OCI-LY7 (cell line): ENCODE data around the gene LRIG1. TPM values are rescaled to one million over a fixed set of nuclear protein-coding genes. Genes with fewer than 3 reads are reported as not detected.

ENCODE experiments used
- BruUV-seq: library from RNA; stranded (reverse); fragments of 400-500 nt; replicated peaks from 2 replicates; lab custom pipeline; 2021; lab: Mats Ljungman, UMichigan
- CTCF ChIA-PET: fragments of 300-600 bp; sonication (Branson Sonifier 250); formaldehyde crosslinking; loops from one replicate; lab custom pipeline; 2022; ENCODE audit warnings: antibody characterized with exemption; ENCODE audit not compliant: unreplicated experiment; lab: Charles Lee
- POLR2A ChIA-PET: fragments of 300-600 bp; sonication (Branson Sonifier 250); formaldehyde crosslinking; loops from one replicate; lab custom pipeline; 2022; ENCODE audit warnings: antibody characterized with exemption; lab: Charles Lee
- DNase-seq: peaks from one replicate; pipeline ENCODE4 v3.0.0-alpha.2; 2015; ENCODE audit warnings: low spot score
- H2AFZ ChIP-seq: fragments of 200-600 bp; sonication (generic), shearing (Covaris generic); 2 replicates; pipeline ENCODE4 v1.6.1; 2014; ENCODE audit warnings: mild to moderate bottlenecking, antibody characterized with exemption, low read length, moderate library complexity
- H3K27ac ChIP-seq: fragments of 200-600 bp; sonication (generic); 2 replicates; pipeline ENCODE4 v1.5.1; 2014; ENCODE audit warnings: mixed run types, low read depth, mild to moderate bottlenecking, moderate library complexity, low read length, inconsistent platforms; ENCODE audit not compliant: poor library complexity, severe bottlenecking
- H3K36me3 ChIP-seq: fragments of 200-600 bp; sonication (generic); 2 replicates; pipeline ENCODE4 v1.6.1; 2014; ENCODE audit warnings: mild to moderate bottlenecking, antibody characterized with exemption, low read length, moderate library complexity, mixed read lengths; ENCODE audit not compliant: insufficient read depth
- H3K4me1 ChIP-seq: fragments of 200-600 bp; sonication (generic); 2 replicates; pipeline ENCODE4 v1.5.1; 2014; ENCODE audit warnings: mild to moderate bottlenecking, low read length; ENCODE audit not compliant: insufficient read depth, poor library complexity, severe bottlenecking
- H3K4me2 ChIP-seq: fragments of 200-600 bp; sonication (generic); 2 replicates; pipeline ENCODE4 v1.6.1; 2014; ENCODE audit warnings: mild to moderate bottlenecking, low read length
- H3K4me3 ChIP-seq: fragments of 200-600 bp; sonication (generic); 2 replicates; pipeline ENCODE4 v1.5.1; 2014; ENCODE audit warnings: mild to moderate bottlenecking, low read depth, low read length; ENCODE audit not compliant: poor library complexity, severe bottlenecking
- H3K79me2 ChIP-seq: fragments of 200-600 bp; sonication (generic); 2 replicates; pipeline ENCODE4 v1.6.1; 2016; ENCODE audit warnings: low read depth, mild to moderate bottlenecking, low read length, moderate library complexity, mixed read lengths; ENCODE audit not compliant: insufficient read depth
- H3K9me2 ChIP-seq: fragments of 200-600 bp; sonication (generic); 2 replicates; pipeline ENCODE4 v1.6.1; 2016; ENCODE audit warnings: mild to moderate bottlenecking, low read length, mixed read lengths; ENCODE audit not compliant: insufficient read depth
- H3K9me3 ChIP-seq: fragments of 200-600 bp; sonication (generic); 2 replicates; pipeline ENCODE4 v1.6.1; 2014; ENCODE audit warnings: mild to moderate bottlenecking, mixed run types, low read length, mixed read lengths
- H4K20me1 ChIP-seq: fragments of 200-600 bp; sonication (generic); 2 replicates; pipeline ENCODE4 v1.6.1; 2014; ENCODE audit warnings: mild to moderate bottlenecking, antibody characterized with exemption, low read length, moderate library complexity, mixed read lengths; ENCODE audit not compliant: insufficient read depth
- EZH2phosphoT487 ChIP-seq: fragments of 200-600 bp; sonication (generic); IDR thresholded peaks from 2 replicates; pipeline ENCODE4 v1.6.1; 2018; ENCODE audit warnings: low read depth, borderline replicate concordance, mild to moderate bottlenecking, mixed run types, antibody characterized with exemption, low read length, moderate library complexity, mixed read lengths
- intact Hi-C: fragments of 100-400 bp; cut with micrococcal nuclease; formaldehyde crosslinking; loops from one replicate; pipeline ENCODE4 v1.10.0; 2022; ENCODE audit not compliant: unreplicated experiment
- total RNA-seq, 2 experiments: library from RNA; depleted of rRNA in 1 of 2; stranded (reverse); fragments of >200 nt in 1 of 2; shearing (Covaris generic) in 1 of 2; gene quantifications; 2 replicates each; pipeline ENCODE4 v1.2.3, GENCODE V29; 2014 to 2022
- TF ChIP-seq, protein P1 (sequence below): fragments of 200-600 bp; sonication (generic); conservative IDR thresholded peaks from 2 replicates; pipeline ENCODE4 v1.5.1; 2014; ENCODE audit warnings: mild to moderate bottlenecking, antibody characterized with exemption, low read length, moderate library complexity, mixed read lengths

The LRIG1 gene
- total RNA-seq, 2 experiments from 2014 or later, result 84.2 to 115 TPM

DNA sequence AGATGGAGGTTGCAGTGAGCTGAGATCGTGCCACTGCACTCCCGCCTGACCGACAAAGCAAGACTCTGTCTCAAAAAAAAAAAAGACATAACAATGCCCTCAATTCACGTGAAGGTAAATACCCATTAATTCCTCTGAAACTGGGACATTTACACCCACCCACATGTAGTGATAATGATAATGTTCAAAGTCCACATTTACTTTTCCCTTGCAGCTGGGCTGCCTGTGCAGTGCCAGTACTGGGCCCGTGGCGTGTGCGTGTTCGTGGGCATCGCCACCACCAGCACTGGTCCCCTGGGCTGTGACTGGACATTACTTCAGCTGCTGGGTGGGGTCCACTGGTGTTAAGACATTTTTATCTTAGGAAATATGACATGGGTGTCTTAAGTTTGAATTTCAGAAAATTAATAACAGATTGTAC lies 156.4 kb downstream of the LRIG1 start:
- DNase-seq, result no peak
- ChIA-PET POLR2A (interaction anchor here (1.8 kb wide), 1 partner anchor 9 kb away, joined by 4 read pairs; no protein-coding TSS in a partner anchor), CTCF (no interaction called here)
- no peaks in the 10 kb centered on the region for H3K9me3 ChIP-seq
- H3K4me2 ChIP-seq, result no peak overlapping the region
- TF ChIP-seq, protein P1, sequence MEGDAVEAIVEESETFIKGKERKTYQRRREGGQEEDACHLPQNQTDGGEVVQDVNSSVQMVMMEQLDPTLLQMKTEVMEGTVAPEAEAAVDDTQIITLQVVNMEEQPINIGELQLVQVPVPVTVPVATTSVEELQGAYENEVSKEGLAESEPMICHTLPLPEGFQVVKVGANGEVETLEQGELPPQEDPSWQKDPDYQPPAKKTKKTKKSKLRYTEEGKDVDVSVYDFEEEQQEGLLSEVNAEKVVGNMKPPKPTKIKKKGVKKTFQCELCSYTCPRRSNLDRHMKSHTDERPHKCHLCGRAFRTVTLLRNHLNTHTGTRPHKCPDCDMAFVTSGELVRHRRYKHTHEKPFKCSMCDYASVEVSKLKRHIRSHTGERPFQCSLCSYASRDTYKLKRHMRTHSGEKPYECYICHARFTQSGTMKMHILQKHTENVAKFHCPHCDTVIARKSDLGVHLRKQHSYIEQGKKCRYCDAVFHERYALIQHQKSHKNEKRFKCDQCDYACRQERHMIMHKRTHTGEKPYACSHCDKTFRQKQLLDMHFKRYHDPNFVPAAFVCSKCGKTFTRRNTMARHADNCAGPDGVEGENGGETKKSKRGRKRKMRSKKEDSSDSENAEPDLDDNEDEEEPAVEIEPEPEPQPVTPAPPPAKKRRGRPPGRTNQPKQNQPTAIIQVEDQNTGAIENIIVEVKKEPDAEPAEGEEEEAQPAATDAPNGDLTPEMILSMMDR, result no peak
- no peak for TF ChIP-seq EZH2phosphoT487
- H3K36me3 ChIP-seq, result no peaks in the 10 kb centered on the region
- no peaks in the 10 kb centered on the region for H4K20me1 ChIP-seq
- no TSS peak for BruUV-seq
- H3K9me2 ChIP-seq, result no peaks in the 10 kb centered on the region
- H3K27ac ChIP-seq, result no peak overlapping the region
- no peak overlapping the region for H3K4me3 ChIP-seq
- H2AFZ ChIP-seq, result no peak overlapping the region
- H3K79me2 ChIP-seq, result no peaks in the 10 kb centered on the region
- intact Hi-C loops, result no loop called here
- H3K4me1 ChIP-seq, result no peaks in the 10 kb centered on the region

GRCh38 chr3:66342717-66343356 lies 158.0 kb downstream of the LRIG1 start:
- TF ChIP-seq, protein P1, result no peak
- TF ChIP-seq EZH2phosphoT487, result no peak
- Histone ChIP-seq H3K79me2 (no peaks in the 10 kb centered on the region), H3K36me3 (no peaks in the 10 kb centered on the region), H3K9me2 (no peaks in the 10 kb centered on the region), H3K27ac (no peak overlapping the region), H4K20me1 (no peaks in the 10 kb centered on the region), H3K4me2 (no peak overlapping the region), H3K4me1 (no peaks in the 10 kb centered on the region), H2AFZ (no peak overlapping the region), H3K4me3 (no peak overlapping the region), H3K9me3 (no peaks in the 10 kb centered on the region)
- POLR2A ChIA-PET, result interaction anchor here (0.6 to 1.5 kb wide), 6 partner anchors 11 to 328 kb away, joined by 3 to 5 read pairs (median 4); no protein-coding TSS in a partner anchor
- no peak for DNase-seq
- no TSS peak for BruUV-seq
- CTCF ChIA-PET, result no interaction called here
- intact Hi-C loops, result no loop called here

DNA sequence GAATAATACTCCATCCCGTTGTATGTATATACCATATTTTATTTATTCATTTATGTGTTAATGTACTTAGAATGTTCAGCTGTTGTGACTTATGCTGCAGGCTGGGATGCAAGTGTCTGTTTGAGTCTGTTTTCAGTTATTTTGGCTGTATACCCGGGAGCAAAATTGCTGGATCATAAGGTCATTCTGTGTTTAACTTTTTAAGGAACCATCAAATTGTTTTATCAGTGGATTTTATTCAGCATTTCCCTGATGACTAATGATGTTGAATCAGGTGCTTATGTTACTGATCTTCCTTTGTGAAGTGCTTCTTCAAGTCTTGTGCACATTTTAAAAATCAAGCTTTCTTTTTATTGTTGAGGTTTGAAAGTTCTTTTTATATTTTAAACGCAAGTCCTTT lies 161.9 kb downstream of the LRIG1 start:
- no peaks in the 10 kb centered on the region for H3K9me2 ChIP-seq
- no TSS peak for BruUV-seq
- no peaks in the 10 kb centered on the region for H4K20me1 ChIP-seq
- ChIA-PET CTCF (no interaction called here), POLR2A (interaction anchor here (1.0 kb wide), 1 partner anchor 40 kb away, joined by 3 read pairs; no protein-coding TSS in a partner anchor)
- no peak overlapping the region for H3K4me2 ChIP-seq
- H3K27ac ChIP-seq, result no peak overlapping the region
- DNase-seq, result no peak
- no peaks in the 10 kb centered on the region for H3K9me3 ChIP-seq
- H2AFZ ChIP-seq, result no peak overlapping the region
- H3K4me3 ChIP-seq, result no peak overlapping the region
- no peaks in the 10 kb centered on the region for H3K79me2 ChIP-seq
- peaks cover 4% of the 10 kb centered on the region for H3K4me1 ChIP-seq
- no peaks in the 10 kb centered on the region for H3K36me3 ChIP-seq
- TF ChIP-seq, protein P1, result no peak
- no peak for TF ChIP-seq EZH2phosphoT487
- intact Hi-C loops, result no loop called here
